Peyer's patch (tissue), 4 donors: Measurements from ENCODE around the gene TRIM56.

ENCODE experiments used
- CTCF ChIP-seq, 6 experiments: fragments of 450-650 bp in 4 of 6; fragments of 200-600 bp in 2 of 6; sonication (generic) in 1 of 6; IDR thresholded peaks; one replicate each; pipeline ENCODE4 v1.5.1; 2017 to 2019; ENCODE audit warnings: antibody characterized with exemption in 6 of 6, mild to moderate bottlenecking in 3 of 6, moderate library complexity in 1 of 6
- POLR2A ChIP-seq, 2 donors: fragments of 450-650 bp; IDR thresholded peaks; one replicate each; pipeline ENCODE4 v1.5.1; 2017; ENCODE audit warnings: antibody characterized with exemption in 2 of 2, mild to moderate bottlenecking in 2 of 2, moderate library complexity in 2 of 2

GRCh38 chr7:101087334-101088068 is 2.2 kb downstream of the TRIM56 start:
- no peak for TF ChIP-seq CTCF (IDR thresholded peaks at IDR 0.05)
- TF ChIP-seq POLR2A (IDR thresholded peaks at IDR 0.05): no peak
